Measurements from ENCODE around the gene PGGHG. TPM values are rescaled to one million over a fixed set of nuclear protein-coding genes. Genes with fewer than 3 reads are reported as not detected.

Gene PGGHG
- total and polyA plus RNA-seq, 8 donors: 8.9 to 4,700 (median 357) TPM

DNA sequence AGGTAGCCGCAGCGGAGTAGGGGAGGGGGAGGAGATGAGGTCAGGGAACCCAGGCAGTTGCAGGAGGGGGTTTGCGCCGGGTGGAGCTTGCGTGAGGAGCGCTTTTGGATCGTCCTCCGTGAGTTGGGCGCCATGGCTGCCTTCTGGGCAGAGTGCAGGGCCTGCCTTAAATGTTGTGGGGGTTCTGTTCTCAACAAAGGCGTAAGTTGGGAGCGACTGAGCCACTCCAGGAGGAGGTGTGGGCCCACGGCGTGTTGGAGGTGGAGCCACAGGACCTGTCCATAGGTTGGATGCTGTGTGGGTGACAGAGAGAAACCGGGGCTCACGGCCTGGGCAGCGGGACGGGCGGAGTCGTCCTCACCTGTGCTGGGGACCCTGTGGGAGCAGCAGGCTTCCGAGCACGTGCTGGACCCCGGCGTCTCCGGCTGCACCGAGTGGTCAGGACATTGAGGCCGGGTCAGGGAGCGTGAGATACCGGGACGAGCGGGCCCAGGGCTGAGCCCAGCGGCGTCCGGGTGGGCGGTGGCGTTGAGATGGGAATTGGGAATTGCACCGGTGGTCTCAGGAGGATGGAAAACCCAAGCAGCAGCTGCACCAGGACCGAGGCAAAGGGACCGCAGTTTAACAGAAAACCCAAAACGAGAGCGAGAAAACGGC, 977 bp upstream of the PGGHG start:
- intact Hi-C loops (cut with DNase I): no loop called here
- Histone ChIP-seq H3K27ac (peak overlapping the region; percentile 80 to 93 (median 88)), H3K27me3 (peaks cover 0 to 4% (median 0%) of the 10 kb centered on the region in 4 donors), H3K36me3 (peaks cover 0 to 12% (median 0%) of the 10 kb centered on the region in 3 donors), H3K9me3 (no peaks in the 10 kb centered on the region), H3K4me3 (peak overlapping the region; percentile 36 to 91 (median 62)), H3K4me1 (peaks cover 0 to 6% (median 0%) of the 10 kb centered on the region in 3 donors)
- TF ChIP-seq, protein P1, sequence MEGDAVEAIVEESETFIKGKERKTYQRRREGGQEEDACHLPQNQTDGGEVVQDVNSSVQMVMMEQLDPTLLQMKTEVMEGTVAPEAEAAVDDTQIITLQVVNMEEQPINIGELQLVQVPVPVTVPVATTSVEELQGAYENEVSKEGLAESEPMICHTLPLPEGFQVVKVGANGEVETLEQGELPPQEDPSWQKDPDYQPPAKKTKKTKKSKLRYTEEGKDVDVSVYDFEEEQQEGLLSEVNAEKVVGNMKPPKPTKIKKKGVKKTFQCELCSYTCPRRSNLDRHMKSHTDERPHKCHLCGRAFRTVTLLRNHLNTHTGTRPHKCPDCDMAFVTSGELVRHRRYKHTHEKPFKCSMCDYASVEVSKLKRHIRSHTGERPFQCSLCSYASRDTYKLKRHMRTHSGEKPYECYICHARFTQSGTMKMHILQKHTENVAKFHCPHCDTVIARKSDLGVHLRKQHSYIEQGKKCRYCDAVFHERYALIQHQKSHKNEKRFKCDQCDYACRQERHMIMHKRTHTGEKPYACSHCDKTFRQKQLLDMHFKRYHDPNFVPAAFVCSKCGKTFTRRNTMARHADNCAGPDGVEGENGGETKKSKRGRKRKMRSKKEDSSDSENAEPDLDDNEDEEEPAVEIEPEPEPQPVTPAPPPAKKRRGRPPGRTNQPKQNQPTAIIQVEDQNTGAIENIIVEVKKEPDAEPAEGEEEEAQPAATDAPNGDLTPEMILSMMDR (IDR thresholded peaks at IDR 0.05): no peak
- WGBS, 2 donors: 17 to 20% methylated on average over 40 to 41 of the region's 41 CpGs
- ATAC-seq: peak; percentile 27 to 52 (median 43)
- no peak for FAIRE-seq
- peak in 4 of 6 donors; percentile 30 to 85 (median 64) for DNase-seq

DNA sequence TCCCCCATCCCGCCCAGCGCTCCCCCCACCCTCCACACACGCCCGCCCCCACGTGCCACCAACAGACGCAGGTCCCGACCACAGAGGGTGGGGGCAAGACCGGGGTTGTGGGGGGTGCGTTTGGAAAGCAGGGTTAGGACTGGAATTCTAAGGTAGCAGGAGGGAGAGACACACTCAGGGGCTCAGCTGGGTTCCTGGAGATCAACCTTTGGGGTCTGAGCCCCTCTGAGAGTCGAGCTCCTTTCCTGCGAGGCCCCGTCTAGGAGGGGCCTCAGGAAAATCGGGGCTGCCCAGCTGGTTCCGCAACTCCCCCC, 429 bp downstream of the PGGHG start:
- no peaks in the 10 kb centered on the region for H3K27me3 ChIP-seq
- ATAC-seq: peak in 1 of 4 donors; percentile 0
- WGBS, 2 donors: 13 to 15% methylated on average over 10 to 14 of the region's 14 CpGs
- peak overlapping the region; percentile 26 to 91 (median 62) for H3K4me3 ChIP-seq
- H3K27ac ChIP-seq: peak overlapping the region in 2 of 4 donors; percentile 17 to 92
- peaks cover 0 to 6% (median 0%) of the 10 kb centered on the region in 3 donors for H3K4me1 ChIP-seq
- TF ChIP-seq, protein P1 (IDR thresholded peaks at IDR 0.05): no peak
- H3K36me3 ChIP-seq: peaks cover 0 to 26% (median 0%) of the 10 kb centered on the region in 3 donors
- H3K9me3 ChIP-seq: no peaks in the 10 kb centered on the region
- DNase-seq: peak in 1 of 6 donors; percentile 43
- intact Hi-C loops (cut with DNase I): no loop called here
- FAIRE-seq: no peak

DNA sequence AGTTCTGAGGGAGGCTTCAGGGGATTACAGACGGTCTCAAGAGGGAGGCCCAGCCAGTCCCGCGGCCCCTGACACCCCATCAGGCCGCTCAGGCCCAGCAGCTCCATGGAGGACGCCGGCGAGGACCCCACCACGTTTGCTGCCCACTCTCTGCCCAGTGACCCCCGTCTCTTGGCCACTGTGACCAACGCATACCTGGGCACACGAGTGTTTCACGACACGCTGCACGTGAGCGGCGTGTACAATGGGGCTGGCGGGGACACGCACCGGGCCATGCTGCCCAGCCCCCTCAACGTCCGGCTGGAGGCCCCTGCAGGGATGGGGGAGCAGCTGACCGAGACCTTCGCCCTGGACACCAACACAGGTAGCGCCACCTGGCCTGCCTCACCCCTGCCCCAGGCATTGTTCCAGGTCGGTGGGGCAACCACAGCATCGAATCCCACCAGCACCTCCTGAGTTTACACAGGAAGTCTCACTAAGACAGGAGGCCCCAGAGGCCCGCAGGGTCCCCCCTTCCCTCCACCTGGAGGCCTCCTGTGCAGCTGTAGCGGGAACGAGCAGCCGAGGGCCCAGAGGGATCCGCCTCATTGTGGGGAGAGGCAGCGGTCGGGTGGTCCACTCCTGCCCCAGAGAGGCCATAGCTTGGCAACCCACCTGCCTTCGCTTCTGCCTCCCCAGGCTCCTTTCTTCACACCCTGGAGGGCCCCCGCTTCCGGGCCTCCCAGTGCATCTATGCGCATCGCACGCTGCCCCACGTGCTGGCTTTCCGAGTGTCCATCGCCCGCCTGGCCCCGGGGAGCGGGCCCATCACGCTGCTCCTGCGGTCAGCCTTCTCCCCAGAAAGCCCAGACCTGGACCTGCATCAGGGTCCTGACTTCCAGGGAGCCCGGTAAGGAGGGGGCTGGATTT, 1.0 kb downstream of the PGGHG start:
- peaks cover 0 to 6% (median 0%) of the 10 kb centered on the region in 3 donors for H3K4me1 ChIP-seq

DNA sequence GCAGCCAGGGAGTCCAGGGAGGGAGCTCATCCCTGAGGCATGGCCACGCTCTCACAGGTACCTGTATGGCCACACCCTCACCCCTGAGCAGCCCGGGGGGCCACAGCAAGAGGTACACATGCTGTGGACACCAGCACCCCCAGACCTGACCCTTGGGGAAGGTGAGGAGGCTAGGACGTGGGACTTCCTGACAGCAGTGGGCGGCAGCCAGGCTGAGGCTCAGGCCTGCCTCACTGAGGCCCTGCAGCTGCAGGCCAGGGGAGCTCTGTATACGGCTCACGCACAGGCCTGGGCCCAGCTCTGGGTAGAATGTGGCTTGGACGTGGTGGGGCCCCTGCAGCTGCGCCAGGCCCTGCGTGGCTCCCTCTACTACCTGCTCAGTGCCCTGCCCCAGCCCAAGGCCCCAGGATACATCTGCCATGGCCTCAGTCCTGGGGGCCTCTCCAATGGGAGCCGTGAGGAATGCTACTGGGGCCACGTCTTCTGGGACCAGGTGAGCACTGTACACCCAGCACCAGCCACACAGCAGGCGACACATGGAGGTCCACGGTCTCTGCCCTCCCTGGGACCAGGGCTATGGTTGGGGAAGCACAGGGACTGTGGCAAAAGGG, 1.8 kb downstream of the PGGHG start:
- peak overlapping the region in 3 of 4 donors; percentile 8 to 91 (median 82) for H3K4me3 ChIP-seq
- TF ChIP-seq, protein P1 (IDR thresholded peaks at IDR 0.05): no peak
- no peaks in the 10 kb centered on the region for H3K9me3 ChIP-seq
- H3K27me3 ChIP-seq: no peaks in the 10 kb centered on the region
- DNase-seq (peak in 4 of 6 donors; percentile 10 to 69 (median 34)), FAIRE-seq (no peak), ATAC-seq (no peak)
- whole genome bisulfite sequencing, 2 donors: 67 to 82% methylated on average over 11 to 13 of the region's 13 CpGs
- H3K36me3 ChIP-seq: peaks cover 0 to 37% (median 0%) of the 10 kb centered on the region in 3 donors
- H3K4me1 ChIP-seq: peaks cover 0 to 6% (median 0%) of the 10 kb centered on the region in 3 donors
- H3K27ac ChIP-seq: no peak overlapping the region
- intact Hi-C loops (cut with DNase I): no loop called here

More for the DNA sequence above, 1.0 kb downstream of the PGGHG start:
- Histone ChIP-seq H3K27me3 (no peaks in the 10 kb centered on the region), H3K27ac (no peak overlapping the region), H3K36me3 (peaks cover 0 to 32% (median 0%) of the 10 kb centered on the region in 3 donors), H3K9me3 (no peaks in the 10 kb centered on the region), H3K4me3 (peak overlapping the region in 3 of 4 donors; percentile 12 to 91 (median 82))
- no peak for FAIRE-seq
- intact Hi-C loops (cut with DNase I): no loop called here
- TF ChIP-seq, protein P1 (IDR thresholded peaks at IDR 0.05): no peak
- 60 to 75% methylated on average over 47 to 48 of the region's 48 CpGs for WGBS, 2 donors
- ATAC-seq: no peak
- DNase-seq: peak in 5 of 6 donors; percentile 42 to 83 (median 62)
